SK-N-SH (cell line): ENCODE data around the gene LRFN3. TPM values are rescaled to one million over a fixed set of nuclear protein-coding genes. Genes with fewer than 3 reads are reported as not detected.

Experiments
- CTCF ChIA-PET: fragments of 300-600, 350-600 bp; formaldehyde crosslinking; extraction: SDS; loops from one replicate; lab custom pipeline; 2021; lab: Yijun Ruan, JAX
- POLR2A ChIA-PET: fragments of 350-600 bp; sonication (Branson Sonifier 250); formaldehyde crosslinking; extraction: SDS; loops from one replicate; lab custom pipeline; 2020; ENCODE audit warnings: antibody characterized with exemption, inconsistent platforms; lab: Yijun Ruan, JAX
- DNase-seq: peaks from one replicate; pipeline ENCODE4 v3.0.0; 2012
- H2AFZ ChIP-seq: fragments of 200-600 bp; sonication (generic); 2 replicates; pipeline ENCODE4 v1.8.1; 2016; ENCODE audit warnings: antibody characterized with exemption, mild to moderate bottlenecking, low read depth
- H3F3A ChIP-seq: fragments of 200-600 bp; sonication (generic); replicated peaks from 2 replicates; pipeline ENCODE3; 2016; ENCODE audit warnings: antibody characterized with exemption, mild to moderate bottlenecking; ENCODE audit not compliant: insufficient read depth
- H3K27ac ChIP-seq, 2 experiments: fragments of 200-500 bp in 1 of 2; fragments of 200-600 bp in 1 of 2; sonication (Bioruptor generic) in 1 of 2; sonication (generic), shearing (Covaris generic) in 1 of 2; 2 replicates each; pipeline versions ENCODE4 v1.5.1 to v1.6.1; 2014 to 2016; ENCODE audit warnings: low read depth in 2 of 2, inconsistent platforms in 1 of 2, low read length in 1 of 2, mild to moderate bottlenecking in 1 of 2, mixed read lengths in 1 of 2
- H3K27me3 ChIP-seq: fragments of 200-600 bp; sonication (generic), shearing (Covaris generic); 2 replicates; pipeline ENCODE4 v1.6.1; 2016; ENCODE audit warnings: mixed run types; ENCODE audit not compliant: insufficient read depth
- H3K36me3 ChIP-seq, 2 experiments: fragments of 200-500 bp in 1 of 2; fragments of 200-600 bp in 1 of 2; sonication (Bioruptor generic) in 1 of 2; sonication (generic) in 1 of 2; replicated peaks in 1 of 2; 2 replicates each; pipeline versions ENCODE3 to v1.5.1; 2014 to 2016; ENCODE audit warnings: low read length in 1 of 2, mild to moderate bottlenecking in 1 of 2; ENCODE audit not compliant: insufficient read depth in 2 of 2, control insufficient read depth in 1 of 2
- H3K4me1 ChIP-seq, 2 experiments: fragments of 200-500 bp in 1 of 2; fragments of 200-600 bp in 1 of 2; sonication (Bioruptor generic) in 1 of 2; sonication (generic), shearing (Covaris generic) in 1 of 2; 2 replicates each; pipeline versions ENCODE4 v1.5.1 to v1.6.1; 2014 to 2016; ENCODE audit warnings: low read depth in 1 of 2, low read length in 1 of 2, mixed run types in 1 of 2; ENCODE audit not compliant: insufficient read depth in 2 of 2, control insufficient read depth in 1 of 2
- H3K4me2 ChIP-seq: fragments of 200-600 bp; sonication (generic), shearing (Covaris generic); 2 replicates; pipeline ENCODE4 v1.6.1; 2017; ENCODE audit warnings: mixed run types
- H3K4me3 ChIP-seq, 2 experiments: fragments of 200-500 bp in 1 of 2; fragments of 200-600 bp in 1 of 2; sonication (Bioruptor generic) in 1 of 2; sonication (generic), shearing (Covaris generic) in 1 of 2; 2 replicates each; pipeline versions ENCODE4 v1.5.1 to v1.8.1; 2014 to 2016; ENCODE audit warnings: low read depth in 2 of 2, inconsistent platforms in 1 of 2, low read length in 1 of 2, mild to moderate bottlenecking in 1 of 2, mixed read lengths in 1 of 2, moderate library complexity in 1 of 2
- H3K79me2 ChIP-seq: fragments of 200-600 bp; sonication (generic); 2 replicates; pipeline ENCODE4 v1.8.1; 2017; ENCODE audit warnings: mild to moderate bottlenecking; ENCODE audit not compliant: insufficient read depth
- H3K9ac ChIP-seq: fragments of 200-600 bp; sonication (generic); 2 replicates; pipeline ENCODE4 v1.6.1; 2017; ENCODE audit warnings: mixed run types
- H3K9me2 ChIP-seq: fragments of 200-600 bp; sonication (generic); 2 replicates; pipeline ENCODE4 v1.6.1; 2017; ENCODE audit warnings: mixed run types
- H3K9me3 ChIP-seq: fragments of 200-600 bp; sonication (generic); 2 replicates; pipeline ENCODE4 v1.6.1; 2017; ENCODE audit warnings: mixed run types, mild to moderate bottlenecking, moderate library complexity
- H4K20me1 ChIP-seq: fragments of 200-600 bp; sonication (generic); 2 replicates; pipeline ENCODE4 v1.6.1; 2017; ENCODE audit warnings: mild to moderate bottlenecking, mixed run types; ENCODE audit not compliant: insufficient read depth
- CTCF ChIP-seq: fragments of 200-600 bp; sonication (generic); IDR thresholded peaks from 2 replicates; pipeline ENCODE4 v1.6.1; 2017; ENCODE audit warnings: antibody characterized with exemption, mild to moderate bottlenecking, moderate library complexity
- ELF1 ChIP-seq: IDR thresholded peaks from 2 replicates; pipeline ENCODE4 v1.4.0; 2012
- EZH2phosphoT487 ChIP-seq: fragments of 200-600 bp; sonication (generic); IDR thresholded peaks from 2 replicates; pipeline ENCODE4 v1.6.1; 2017; ENCODE audit warnings: low read depth, mixed run types, mild to moderate bottlenecking, antibody characterized with exemption, moderate library complexity, borderline replicate concordance
- FOSL2 ChIP-seq: IDR thresholded peaks from 2 replicates; pipeline ENCODE4 v1.4.0; 2012; ENCODE audit warnings: low read depth, mild to moderate bottlenecking, moderate library complexity, borderline replicate concordance
- FOXJ3 ChIP-seq: sonication (generic); formaldehyde crosslinking; IDR thresholded peaks from 2 replicates; pipeline ENCODE4 v1.5.1; 2020; ENCODE audit warnings: mild to moderate bottlenecking, missing genetic modification reagents
- GABPA ChIP-seq: IDR thresholded peaks from 2 replicates; pipeline ENCODE4 v1.4.0; 2012; ENCODE audit warnings: low read depth, mild to moderate bottlenecking
- GATA2 ChIP-seq: sonication (generic); formaldehyde crosslinking; IDR thresholded peaks from 2 replicates; pipeline ENCODE4 v1.5.0; 2020; ENCODE audit warnings: mild to moderate bottlenecking, missing genetic modification reagents
- JUND ChIP-seq: IDR thresholded peaks from 2 replicates; pipeline ENCODE4 v1.4.0; 2012
- MAX ChIP-seq: IDR thresholded peaks from 2 replicates; pipeline ENCODE4 v1.4.0; 2012; ENCODE audit warnings: low read depth
- RCOR1 ChIP-seq: fragments of 150-350 bp; IDR thresholded peaks from 2 replicates; pipeline ENCODE4 v1.6.1; 2017; ENCODE audit warnings: antibody characterized with exemption, low read length
- REST ChIP-seq: IDR thresholded peaks from 2 replicates; pipeline ENCODE4 v1.6.1; 2012; ENCODE audit warnings: mild to moderate bottlenecking, low read depth, low read length, moderate library complexity
- RFX5 ChIP-seq: IDR thresholded peaks from 2 replicates; pipeline ENCODE4 v1.6.1; 2012; ENCODE audit warnings: mild to moderate bottlenecking, improper control_type of control experiment, low read length
- SIN3A ChIP-seq: IDR thresholded peaks from 2 replicates; pipeline ENCODE4 v1.6.1; 2012; ENCODE audit warnings: low read depth, mild to moderate bottlenecking, low read length, moderate library complexity, borderline replicate concordance
- SMC3 ChIP-seq: IDR thresholded peaks from 2 replicates; pipeline ENCODE4 v1.6.1; 2012; ENCODE audit warnings: low read depth, low read length, improper control_type of control experiment
- TCF12 ChIP-seq: IDR thresholded peaks from 2 replicates; pipeline ENCODE4 v1.4.0; 2012
- USF1 ChIP-seq: IDR thresholded peaks from 2 replicates; pipeline ENCODE4 v1.4.0; 2012; ENCODE audit warnings: low read depth, borderline replicate concordance
- YY1 ChIP-seq: IDR thresholded peaks from 2 replicates; pipeline ENCODE4 v1.4.0; 2012; ENCODE audit warnings: low read depth, mild to moderate bottlenecking
- WGBS: methylation state at CpG from one replicate; pipeline ENCODE4 v1.1.6; 2017; ENCODE audit warnings: low lambda C conversion rate; 5-methylcytosine and 5-hydroxymethylcytosine counted together
- polyA plus RNA-seq, 3 experiments: library from polyadenylated mRNA; depleted of rRNA; stranded (reverse); fragments of >200 nt; gene quantifications; 2 replicates each; pipeline ENCODE4 v1.2.3, GENCODE V29; 2012

Gene LRFN3
- polyA plus RNA-seq, 1 of the 3 experiments (the other 2 are of a cell fraction): 5.4 TPM

- ChIA-PET POLR2A (interaction anchor here (0.8 to 1.8 kb wide), 2 partner anchors 11 to 55 kb away, joined by 3 to 4 read pairs; no protein-coding TSS in a partner anchor), CTCF (interaction anchor here (0.9 to 1.1 kb wide), 3 partner anchors 8 to 33 kb away, joined by 3 to 5 read pairs (median 3); no protein-coding TSS in a partner anchor)
- Histone ChIP-seq H3K36me3 (peaks cover 0 to 8% of the 10 kb centered on the region in 2 experiments), H4K20me1 (0 out of 2 replicates have a peak, but pooled peaks cover 3% of the 10 kb centered on the region), H3K9ac (no peak overlapping the region), H3K9me2 (no peaks in the 10 kb centered on the region), H3K4me2 (peak overlapping the region; percentile 100), H3K4me3 (peak overlapping the region; percentile 68 to 100), H3K9me3 (no peaks in the 10 kb centered on the region), H3K27ac (no peak overlapping the region), H3F3A (no peaks in the 10 kb centered on the region), H3K27me3 (no peaks in the 10 kb centered on the region), H3K4me1 (peaks cover 0 to 22% of the 10 kb centered on the region in 2 experiments; a peak in 1 of 4 replicates)
- WGBS: 83% methylated on average over 13 of the region's 13 CpGs
- no peak for DNase-seq
- TF ChIP-seq YY1 (no peak), CTCF (no peak), MAX (no peak), GABPA (no peak), RCOR1 (no peak)
- TF ChIP-seq, all 33 proteins: peak for 0
- Histone ChIP-seq H3K79me2 (no peaks in the 10 kb centered on the region; the same call in 1 of the 2 replicates), H2AFZ (no peak overlapping the region)
These were observed 2.4 kb downstream of the LRFN3 start for GRCh38 chr19:35938282-35939224.

GRCh38 chr19:35939307-35940077 lies 3.3 kb downstream of the LRFN3 start:
- Histone ChIP-seq H4K20me1 (0 out of 2 replicates have a peak, but pooled peaks cover 3% of the 10 kb centered on the region), H3K4me3 (no peak overlapping the region), H3K4me2 (no peak overlapping the region), H2AFZ (no peak overlapping the region), H3F3A (no peaks in the 10 kb centered on the region), H3K4me1 (peaks cover 0 to 22% of the 10 kb centered on the region in 2 experiments; a peak in 1 of 4 replicates), H3K9me2 (no peaks in the 10 kb centered on the region), H3K27ac (no peak overlapping the region), H3K36me3 (peaks cover 0 to 8% of the 10 kb centered on the region in 2 experiments), H3K9me3 (no peaks in the 10 kb centered on the region), H3K79me2 (no peaks in the 10 kb centered on the region; the same call in 1 of the 2 replicates), H3K9ac (no peak overlapping the region), H3K27me3 (no peaks in the 10 kb centered on the region)
- WGBS: 96% methylated on average over 33 of the region's 55 CpGs
- POLR2A ChIA-PET: interaction anchor here (0.8 to 1.8 kb wide), 2 partner anchors 10 to 56 kb away, joined by 3 to 4 read pairs; no protein-coding TSS in a partner anchor
- CTCF ChIA-PET: interaction anchor here (1.1 kb wide), 1 partner anchor 7 kb away, joined by 5 read pairs; no protein-coding TSS in a partner anchor
- no peak for TF ChIP-seq SIN3A
- no peak for TF ChIP-seq USF1
- no peak for TF ChIP-seq REST
- TF ChIP-seq RCOR1: no peak
- TF ChIP-seq GATA2: no peak
- no peak for TF ChIP-seq FOXJ3 (CRISPR knock-in tag)
- TF ChIP-seq RFX5: no peak
- TF ChIP-seq ELF1: no peak
- no peak for TF ChIP-seq TCF12
- TF ChIP-seq EZH2phosphoT487: no peak
- no peak for TF ChIP-seq JUND
- TF ChIP-seq SMC3: no peak
- no peak for TF ChIP-seq FOSL2
- TF ChIP-seq MAX: no peak
- DNase-seq: no peak
